Fibroblast of mammary gland (primary cell): Measurements from ENCODE around the gene PDE3A.

Experiments
- DNase-seq: peaks from one replicate; pipeline ENCODE4 v3.0.0-alpha.2; 2010; ENCODE audit warnings: low read depth
- H3K4me3 ChIP-seq: 2 replicates; pipeline ENCODE4 v1.5.1; 2011; ENCODE audit warnings: low read depth, mild to moderate bottlenecking, low read length, moderate library complexity; ENCODE audit not compliant: control insufficient read depth
- TF ChIP-seq, protein P1 (sequence below): conservative IDR thresholded peaks from 2 replicates; pipeline ENCODE4 v1.5.1; 2011; ENCODE audit warnings: low read depth, low read length, inconsistent platforms; ENCODE audit not compliant: control insufficient read depth, insufficient read depth

The PDE3A gene

DNA sequence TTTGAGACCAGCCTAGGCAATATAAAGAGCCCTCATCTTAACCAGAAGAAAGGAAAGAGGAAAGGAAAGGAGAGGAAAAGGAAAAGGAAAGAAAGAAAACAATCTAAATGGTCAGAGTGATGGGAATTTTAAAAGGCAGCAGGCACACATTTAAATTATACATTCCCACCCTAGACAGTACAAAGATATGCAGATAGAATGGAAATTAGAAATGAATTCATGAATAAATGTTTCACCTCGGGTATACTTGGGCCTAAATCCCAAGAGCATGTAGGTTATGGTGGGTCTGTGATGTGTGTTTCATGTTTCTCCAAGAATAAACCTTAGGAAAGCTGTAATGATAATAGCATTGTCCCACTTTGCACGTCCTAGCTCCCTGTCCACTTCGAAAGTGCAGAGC, 222.2 kb downstream of the PDE3A start:
- no peak overlapping the region for H3K4me3 ChIP-seq
- TF ChIP-seq, protein P1, sequence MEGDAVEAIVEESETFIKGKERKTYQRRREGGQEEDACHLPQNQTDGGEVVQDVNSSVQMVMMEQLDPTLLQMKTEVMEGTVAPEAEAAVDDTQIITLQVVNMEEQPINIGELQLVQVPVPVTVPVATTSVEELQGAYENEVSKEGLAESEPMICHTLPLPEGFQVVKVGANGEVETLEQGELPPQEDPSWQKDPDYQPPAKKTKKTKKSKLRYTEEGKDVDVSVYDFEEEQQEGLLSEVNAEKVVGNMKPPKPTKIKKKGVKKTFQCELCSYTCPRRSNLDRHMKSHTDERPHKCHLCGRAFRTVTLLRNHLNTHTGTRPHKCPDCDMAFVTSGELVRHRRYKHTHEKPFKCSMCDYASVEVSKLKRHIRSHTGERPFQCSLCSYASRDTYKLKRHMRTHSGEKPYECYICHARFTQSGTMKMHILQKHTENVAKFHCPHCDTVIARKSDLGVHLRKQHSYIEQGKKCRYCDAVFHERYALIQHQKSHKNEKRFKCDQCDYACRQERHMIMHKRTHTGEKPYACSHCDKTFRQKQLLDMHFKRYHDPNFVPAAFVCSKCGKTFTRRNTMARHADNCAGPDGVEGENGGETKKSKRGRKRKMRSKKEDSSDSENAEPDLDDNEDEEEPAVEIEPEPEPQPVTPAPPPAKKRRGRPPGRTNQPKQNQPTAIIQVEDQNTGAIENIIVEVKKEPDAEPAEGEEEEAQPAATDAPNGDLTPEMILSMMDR, result no peak
- no peak for DNase-seq

DNA sequence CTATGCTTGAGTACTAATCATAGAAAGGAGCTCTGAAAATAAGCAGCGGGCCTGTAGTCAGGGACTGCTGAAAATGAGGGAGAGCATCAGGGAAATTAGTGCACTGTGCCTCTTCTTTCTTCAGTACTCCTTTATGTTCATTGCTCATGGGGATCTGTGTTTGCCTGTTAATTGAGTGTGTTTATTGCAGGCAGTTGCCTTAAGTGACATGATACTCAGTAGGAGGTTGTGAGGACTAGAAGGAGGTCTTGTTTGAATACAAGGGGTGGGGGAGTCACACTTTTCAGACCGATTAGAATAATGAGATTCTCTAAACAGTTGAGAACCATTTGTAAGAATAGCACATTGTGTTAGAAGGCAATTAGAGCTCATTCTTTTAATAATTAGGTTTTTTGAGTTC, 224.2 kb downstream of the PDE3A start:
- TF ChIP-seq, protein P1, result no peak
- DNase-seq, result no peak
- no peak overlapping the region for H3K4me3 ChIP-seq

DNA sequence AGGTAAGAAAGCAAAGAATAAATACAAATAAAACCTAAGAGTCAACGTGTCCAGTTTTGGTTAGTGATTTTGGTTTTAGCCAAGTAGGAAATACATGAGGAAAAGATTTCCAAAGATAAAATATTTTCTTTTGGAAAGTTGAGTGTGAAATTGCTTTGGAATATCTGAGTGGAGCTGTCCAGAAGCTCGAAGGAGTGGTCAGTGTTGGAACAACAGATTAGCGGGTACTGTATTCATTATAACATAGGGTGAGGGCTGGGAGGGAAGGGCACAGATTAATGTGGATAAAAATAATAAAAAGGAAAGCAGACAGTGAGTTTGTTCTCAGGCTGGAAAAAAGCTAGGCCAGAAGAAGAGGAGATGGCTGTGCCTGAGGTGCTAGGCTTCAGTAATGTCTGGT, 225.3 kb downstream of the PDE3A start:
- no peak for DNase-seq
- TF ChIP-seq, protein P1, result no peak
- H3K4me3 ChIP-seq, result no peak overlapping the region

DNA sequence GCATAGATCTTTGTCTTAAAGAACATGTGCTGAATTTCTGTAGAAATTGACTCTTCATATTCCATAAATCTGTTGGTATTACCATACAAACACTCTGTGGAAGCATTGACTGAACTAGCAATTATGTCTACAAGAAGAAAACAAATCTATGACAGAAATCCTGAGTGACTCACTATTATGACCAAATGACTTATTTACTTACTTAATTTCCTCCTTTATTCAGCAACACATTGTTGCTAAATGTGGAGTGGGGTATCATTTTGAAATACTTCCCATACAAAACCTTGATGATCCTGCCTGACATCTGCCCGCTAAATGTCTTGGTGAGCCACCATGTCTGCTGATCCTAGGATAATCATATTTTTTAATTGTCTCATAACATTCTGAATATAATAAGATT, 227.7 kb downstream of the PDE3A start:
- no peak overlapping the region for H3K4me3 ChIP-seq
- peak; percentile 29 for DNase-seq
- TF ChIP-seq, protein P1, result no peak

DNA sequence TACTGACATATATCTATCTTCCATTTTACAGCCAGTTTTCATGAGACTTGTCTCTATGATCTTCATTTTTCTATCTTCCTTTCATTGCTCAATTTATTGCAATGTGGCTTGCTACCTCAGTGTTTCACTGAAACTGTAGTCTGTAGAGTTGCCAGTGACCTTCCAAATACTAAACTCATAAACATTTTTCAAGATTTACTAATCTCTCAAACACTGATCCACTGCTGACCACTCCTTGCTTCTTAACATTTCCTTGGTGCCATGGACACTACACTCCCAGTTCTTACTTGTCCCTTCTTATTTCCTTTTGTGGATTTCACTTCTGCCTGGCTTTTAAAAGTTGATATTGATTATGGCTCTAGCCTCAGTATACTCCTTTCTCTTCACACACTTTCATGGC, 231.4 kb downstream of the PDE3A start:
- TF ChIP-seq, protein P1, result no peak
- H3K4me3 ChIP-seq, result no peak overlapping the region
- DNase-seq, result no peak

DNA sequence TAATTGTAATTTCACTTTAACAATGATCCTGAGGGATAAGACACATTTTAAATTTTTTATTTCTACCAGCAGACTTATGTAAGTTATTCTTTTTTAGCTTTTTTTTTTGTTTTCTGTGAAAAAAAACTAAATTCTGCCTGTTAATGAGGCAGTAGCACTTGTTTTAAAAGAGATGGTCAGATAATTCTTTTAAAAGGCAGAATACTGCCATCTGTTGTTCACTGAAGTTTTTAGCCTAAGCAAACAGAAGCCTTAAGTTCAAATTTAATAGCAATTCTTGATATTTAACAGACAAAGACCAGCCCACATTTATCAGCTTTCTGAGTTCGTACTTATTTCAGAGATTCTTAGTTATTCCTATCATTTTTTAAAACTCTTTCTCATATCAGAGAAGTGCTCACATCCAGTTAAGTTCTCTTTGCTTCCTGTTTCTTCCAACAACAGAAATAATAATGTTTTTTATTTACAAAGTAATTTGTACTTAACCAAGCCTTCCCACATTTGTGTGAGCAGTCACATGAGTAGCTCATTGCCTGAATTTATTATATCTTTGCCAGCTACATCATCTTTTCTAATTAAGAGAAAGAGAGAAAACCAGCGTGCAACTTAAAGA, 233.4 kb downstream of the PDE3A start:
- peak; percentile 76 for DNase-seq
- H3K4me3 ChIP-seq, result no peak overlapping the region
- TF ChIP-seq, protein P1, result peak; percentile 49
